Gastrocnemius medialis (tissue), 4 donors: ENCODE data around the gene RASSF4. TPM values are rescaled to one million over a fixed set of nuclear protein-coding genes. Genes with fewer than 3 reads are reported as not detected.
A peak's percentile ranks its signal among the peaks of the same experiment; 100 is the strongest.

Experiments used
- ATAC-seq, 2 donors: fragments of 150-250 bp; one replicate each; pipeline ENCODE4 v1.9.1; 2016
- DNase-seq, 2 donors: peaks; one replicate each; pipeline ENCODE4 v3.0.0-alpha.2; 2019
- H3K27ac ChIP-seq, 4 donors: fragments of 200-600 bp; sonication (generic); 1 replicate in 1 of 4; 2 replicates in 3 of 4; pipeline ENCODE4 v1.5.1; 2016 to 2018; ENCODE audit warnings: mild to moderate bottlenecking in 2 of 4, moderate library complexity in 1 of 4
- H3K27me3 ChIP-seq, 3 donors: fragments of 200-600 bp; sonication (generic) in 2 of 3; 1 replicate in 1 of 3; 2 replicates in 2 of 3; pipeline versions ENCODE4 v1.5.1 to v1.6.0; 2016 to 2019; ENCODE audit warnings: mild to moderate bottlenecking in 1 of 3, moderate library complexity in 1 of 3
- H3K36me3 ChIP-seq, 2 donors: fragments of 200-600 bp; sonication (generic) in 1 of 2; one replicate each; pipeline ENCODE4 v1.5.1; 2017 to 2018
- H3K4me1 ChIP-seq, 2 donors: fragments of 200-600 bp; sonication (generic) in 1 of 2; one replicate each; pipeline ENCODE4 v1.5.1; 2016 to 2017; ENCODE audit warnings: mild to moderate bottlenecking in 2 of 2
- H3K4me3 ChIP-seq, 4 donors: fragments of 200-600 bp; sonication (generic) in 3 of 4; 1 replicate in 1 of 4; 2 replicates in 3 of 4; pipeline ENCODE4 v1.5.1; 2016 to 2019; ENCODE audit warnings: mild to moderate bottlenecking in 2 of 4
- H3K9me3 ChIP-seq, 3 donors: fragments of 200-600 bp; sonication (generic) in 2 of 3; 1 replicate in 1 of 3; 2 replicates in 2 of 3; pipeline ENCODE4 v1.5.1; 2016 to 2019
- CTCF ChIP-seq, 5 experiments: fragments of 450-650 bp in 3 of 5; fragments of 200-600 bp in 2 of 5; sonication (generic) in 2 of 5; IDR thresholded peaks in 4 of 5; conservative IDR thresholded peaks in 1 of 5; 1 replicate in 4 of 5; 2 replicates in 1 of 5; pipeline ENCODE4 v1.5.1; 2016 to 2019; ENCODE audit warnings: antibody characterized with exemption in 5 of 5, mild to moderate bottlenecking in 3 of 5, moderate library complexity in 3 of 5
- POLR2A ChIP-seq, 2 donors: fragments of 450-650 bp; IDR thresholded peaks; one replicate each; pipeline ENCODE4 v1.6.1; 2017; ENCODE audit warnings: antibody characterized with exemption in 2 of 2, mild to moderate bottlenecking in 2 of 2, moderate library complexity in 2 of 2
- in situ Hi-C, 4 donors: fragments of 200-750 bp; cut with MboI; loops; one replicate each; pipeline versions ENCODE4 v1.15.0 to v1.8.0; 2017; ENCODE audit warnings: low sequenced_read_pairs in 4 of 4
- intact Hi-C: fragments of 100-400 bp; cut with DNase I; formaldehyde crosslinking; loops from one replicate; pipeline ENCODE4 v1.15.1; 2023; ENCODE audit warnings: low total_unique reads
- total RNA-seq, 4 donors: library from RNA; depleted of rRNA; stranded (reverse); fragments of >200 nt; gene quantifications; one replicate each; pipeline versions ENCODE4 v1.1.0 to v1.2.3, GENCODE V29; 2016

RASSF4 gene
- total RNA-seq, 4 donors from 2014 or later: 9.4 to 39.7 (median 24.0) TPM

DNA sequence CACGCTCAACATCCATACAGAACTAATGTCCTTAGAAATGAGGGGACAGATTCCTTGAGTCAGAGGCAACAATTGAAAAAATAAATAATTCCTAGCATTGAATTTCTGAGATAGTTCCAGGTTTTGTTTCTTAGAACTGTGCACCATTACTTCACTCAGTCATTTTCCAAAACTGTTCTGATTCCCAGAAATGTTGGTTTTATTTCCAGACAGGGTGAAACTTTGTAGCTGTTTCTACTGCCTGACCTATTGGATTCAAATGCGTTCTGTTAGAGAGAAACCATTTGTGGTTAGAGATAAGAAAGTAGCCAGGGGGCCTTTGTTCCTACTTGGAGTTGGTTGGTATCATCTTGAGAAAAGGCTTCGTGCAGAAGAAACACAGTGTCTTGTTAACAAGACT is 27.1 kb downstream of the RASSF4 start:
- DNase-seq (no peak), ATAC-seq (no peak)
- in situ Hi-C loops: loop anchor here in 2 of 4 donors (25.0 kb wide), 2 partner anchors 1026 to 1574 kb away; partner anchors contain the start of gene HNRNPF (in 2 of the 2)
- Histone ChIP-seq H3K4me3 (no peak overlapping the region), H3K27ac (peak overlapping the region in 1 of 4 donors; percentile 45), H3K36me3 (peaks cover 0 to 9% of the 10 kb centered on the region in 2 donors), H3K27me3 (no peaks in the 10 kb centered on the region), H3K4me1 (peaks cover 15 to 29% of the 10 kb centered on the region in 2 donors), H3K9me3 (no peaks in the 10 kb centered on the region)
- TF ChIP-seq CTCF (IDR thresholded peaks at IDR 0.05 in 4 of 5, conservative IDR thresholded peaks at IDR 0.05 in 1 of 5) (no peak), POLR2A (IDR thresholded peaks at IDR 0.05) (no peak)
- intact Hi-C loops: no loop called here

- in situ Hi-C loops: loop anchor here in 2 of 4 donors (25.0 kb wide), 2 partner anchors 1023 to 1577 kb away; partner anchors contain the start of gene HNRNPF (in 2 of the 2)
- Histone ChIP-seq H3K9me3 (no peaks in the 10 kb centered on the region), H3K27ac (no peak overlapping the region), H3K4me3 (no peak overlapping the region), H3K36me3 (peaks cover 0 to 9% of the 10 kb centered on the region in 2 donors), H3K27me3 (no peaks in the 10 kb centered on the region), H3K4me1 (peaks cover 25 to 34% of the 10 kb centered on the region in 2 donors)
- ATAC-seq (no peak), DNase-seq (no peak)
- TF ChIP-seq POLR2A (IDR thresholded peaks at IDR 0.05): no peak
- TF ChIP-seq CTCF (IDR thresholded peaks at IDR 0.05 in 4 of 5, conservative IDR thresholded peaks at IDR 0.05 in 1 of 5): no peak
- intact Hi-C loops: no loop called here
Measured at GRCh38 chr10:44988957-44989585, 29.5 kb downstream of the RASSF4 start.

- no peak overlapping the region for H3K4me3 ChIP-seq
- intact Hi-C loops (loop anchor here (10.0 kb wide), 1 partner anchor 435 kb away; no protein-coding TSS in a partner anchor), in situ Hi-C loops (loop anchor here in 2 of 4 donors (25.0 kb wide), 2 partner anchors 1023 to 1577 kb away; partner anchors contain the start of gene HNRNPF (in 2 of the 2))
- peak overlapping the region in 3 of 4 donors; percentile 22 to 72 (median 43) for H3K27ac ChIP-seq
- H3K9me3 ChIP-seq: no peaks in the 10 kb centered on the region
- ATAC-seq (no peak), DNase-seq (no peak)
- peaks cover 0 to 9% of the 10 kb centered on the region in 2 donors for H3K36me3 ChIP-seq
- TF ChIP-seq POLR2A (IDR thresholded peaks at IDR 0.05): no peak
- TF ChIP-seq CTCF (IDR thresholded peaks at IDR 0.05 in 4 of 5, conservative IDR thresholded peaks at IDR 0.05 in 1 of 5): no peak
- peaks cover 31 to 41% of the 10 kb centered on the region in 2 donors for H3K4me1 ChIP-seq
- H3K27me3 ChIP-seq: no peaks in the 10 kb centered on the region
Measured at GRCh38 chr10:44989597-44990301, 30.1 kb downstream of the RASSF4 start.

DNA sequence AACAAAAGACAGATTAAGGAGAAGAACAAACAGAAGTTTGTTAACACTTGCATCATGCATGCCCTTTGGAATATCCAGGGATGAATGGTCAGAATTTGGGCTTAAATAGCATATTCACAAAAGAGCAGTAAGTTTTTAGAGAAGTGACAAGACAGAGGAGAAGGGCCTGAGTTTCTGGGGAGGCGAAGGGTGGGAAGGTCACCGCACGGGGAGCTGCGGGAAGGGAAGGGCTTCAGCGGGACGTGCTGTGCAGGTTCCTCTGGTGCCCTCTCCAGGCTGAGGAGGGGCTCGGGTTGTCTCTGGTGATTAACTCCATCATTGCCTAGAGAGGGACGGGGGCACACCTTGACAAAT is 30.7 kb downstream of the RASSF4 start:
- in situ Hi-C loops (loop anchor here in 2 of 4 donors (25.0 kb wide), 2 partner anchors 1022 to 1578 kb away; partner anchors contain the start of gene HNRNPF (in 2 of the 2)), intact Hi-C loops (loop anchor here (10.0 kb wide), 1 partner anchor 435 kb away; no protein-coding TSS in a partner anchor)
- H3K27me3 ChIP-seq: no peaks in the 10 kb centered on the region
- peaks cover 0 to 3% of the 10 kb centered on the region in 2 donors for H3K36me3 ChIP-seq
- H3K27ac ChIP-seq: peak overlapping the region in 3 of 4 donors; percentile 22 to 72 (median 43)
- ATAC-seq (no peak), DNase-seq (no peak)
- TF ChIP-seq POLR2A (IDR thresholded peaks at IDR 0.05): no peak
- TF ChIP-seq CTCF (IDR thresholded peaks at IDR 0.05 in 4 of 5, conservative IDR thresholded peaks at IDR 0.05 in 1 of 5): peak in 1 of 5 experiments; percentile 32
- H3K4me3 ChIP-seq: no peak overlapping the region
- H3K4me1 ChIP-seq: peaks cover 37 to 47% of the 10 kb centered on the region in 2 donors
- no peaks in the 10 kb centered on the region for H3K9me3 ChIP-seq
